Gastroesophageal sphincter (tissue), 3 donors: ENCODE results near the gene ANKRD13D.

ENCODE experiments used
- EP300 ChIP-seq: sonication (generic); formaldehyde crosslinking; IDR thresholded peaks from one replicate; pipeline ENCODE4 v1.6.1; 2017; ENCODE audit warnings: antibody characterized with exemption, mild to moderate bottlenecking
- POLR2A ChIP-seq, 2 donors: fragments of 450-650 bp; IDR thresholded peaks; one replicate each; pipeline ENCODE4 v1.6.1; 2017; ENCODE audit warnings: antibody characterized with exemption in 2 of 2, mild to moderate bottlenecking in 2 of 2, moderate library complexity in 1 of 2
- TF ChIP-seq, protein P1 (sequence below), 4 experiments: fragments of 200-600 bp in 2 of 4; fragments of 450-650 bp in 2 of 4; sonication (generic) in 1 of 4; IDR thresholded peaks; one replicate each; pipeline ENCODE4 v1.5.1; 2017 to 2019; ENCODE audit warnings: antibody characterized with exemption in 4 of 4, mild to moderate bottlenecking in 2 of 4, moderate library complexity in 2 of 4

DNA sequence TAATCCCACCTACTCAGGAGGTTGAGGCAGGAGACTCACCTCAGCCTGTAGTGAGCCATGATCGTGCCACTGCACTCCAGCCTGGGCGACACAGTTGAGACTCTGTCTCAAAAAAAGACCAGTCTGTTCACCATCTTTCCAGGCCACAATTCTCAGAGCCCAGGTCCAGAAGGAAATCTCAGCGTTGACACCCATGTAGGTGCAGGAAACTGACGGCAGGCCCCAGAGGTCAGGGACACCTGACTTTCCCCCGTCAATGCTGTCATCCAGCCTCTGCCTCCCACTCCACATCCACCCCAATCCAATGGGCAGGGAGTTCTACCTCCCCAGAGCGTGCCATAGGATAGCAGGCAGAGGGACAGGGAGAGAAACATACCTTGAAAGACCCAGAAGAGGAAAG, 28.7 kb upstream of the ANKRD13D start:
- TF ChIP-seq, protein P1, sequence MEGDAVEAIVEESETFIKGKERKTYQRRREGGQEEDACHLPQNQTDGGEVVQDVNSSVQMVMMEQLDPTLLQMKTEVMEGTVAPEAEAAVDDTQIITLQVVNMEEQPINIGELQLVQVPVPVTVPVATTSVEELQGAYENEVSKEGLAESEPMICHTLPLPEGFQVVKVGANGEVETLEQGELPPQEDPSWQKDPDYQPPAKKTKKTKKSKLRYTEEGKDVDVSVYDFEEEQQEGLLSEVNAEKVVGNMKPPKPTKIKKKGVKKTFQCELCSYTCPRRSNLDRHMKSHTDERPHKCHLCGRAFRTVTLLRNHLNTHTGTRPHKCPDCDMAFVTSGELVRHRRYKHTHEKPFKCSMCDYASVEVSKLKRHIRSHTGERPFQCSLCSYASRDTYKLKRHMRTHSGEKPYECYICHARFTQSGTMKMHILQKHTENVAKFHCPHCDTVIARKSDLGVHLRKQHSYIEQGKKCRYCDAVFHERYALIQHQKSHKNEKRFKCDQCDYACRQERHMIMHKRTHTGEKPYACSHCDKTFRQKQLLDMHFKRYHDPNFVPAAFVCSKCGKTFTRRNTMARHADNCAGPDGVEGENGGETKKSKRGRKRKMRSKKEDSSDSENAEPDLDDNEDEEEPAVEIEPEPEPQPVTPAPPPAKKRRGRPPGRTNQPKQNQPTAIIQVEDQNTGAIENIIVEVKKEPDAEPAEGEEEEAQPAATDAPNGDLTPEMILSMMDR (IDR thresholded peaks at IDR 0.05): no peak
- TF ChIP-seq POLR2A (IDR thresholded peaks at IDR 0.05) (no peak), EP300 (no peak)
